NCI-H524 treated with DMSO at 0.1 percent for 48 hours (cell line): ENCODE measurements around the gene STMND1.

ENCODE experiments used
- DNase-seq: peaks from one replicate; lab custom pipeline; 2025; lab: John Stamatoyannopoulos, UW

The STMND1 gene

DNA sequence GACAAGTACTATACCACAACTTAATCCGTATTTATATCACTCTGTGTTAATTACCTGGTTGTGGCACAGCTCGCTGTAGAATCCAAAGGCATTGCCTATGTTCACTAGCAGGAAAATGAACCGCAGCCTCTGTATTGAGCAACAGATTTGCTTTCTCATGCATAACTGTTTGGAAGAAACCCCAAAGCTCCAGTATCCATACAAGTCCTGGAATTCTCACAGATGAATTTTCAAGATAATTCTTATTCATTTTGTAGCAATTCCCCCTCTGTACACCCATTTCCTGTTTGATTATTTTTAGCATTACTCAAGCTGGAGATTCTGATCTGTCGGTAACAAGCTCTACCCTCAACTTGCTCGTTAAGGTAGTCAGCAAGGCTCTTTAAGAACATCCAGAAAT lies 63.5 kb downstream of the STMND1 start:
- DNase-seq: no peak

DNA sequence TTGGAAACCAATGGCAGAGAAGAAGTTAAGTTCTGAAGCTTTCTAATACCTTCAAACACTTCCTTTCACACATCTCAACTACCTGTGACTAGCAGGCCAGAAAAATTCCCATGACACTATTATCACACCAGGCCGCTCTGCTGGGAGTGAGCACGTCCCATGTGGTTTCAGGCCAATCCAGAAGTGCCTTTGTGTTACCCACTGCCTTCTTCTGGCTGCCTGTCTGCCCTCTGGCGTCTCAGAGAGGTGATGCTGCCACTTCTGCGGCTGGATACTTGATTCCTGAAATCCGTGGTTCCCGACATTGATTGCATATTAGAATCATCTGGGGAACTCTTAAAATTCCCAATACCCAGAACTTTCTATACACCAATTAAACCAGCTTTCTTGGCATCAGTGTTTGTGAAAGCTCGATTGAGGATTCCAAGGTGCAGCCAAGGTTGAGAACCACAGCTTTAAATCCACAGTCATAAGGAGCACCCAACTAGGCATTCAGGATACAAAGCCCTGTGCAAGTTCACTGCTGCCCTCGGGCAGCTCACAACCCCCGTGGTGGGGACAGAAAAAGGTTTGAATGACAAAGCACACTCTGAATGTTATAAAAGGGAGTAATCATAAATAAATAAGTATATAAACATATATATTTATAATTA lies 65.6 kb downstream of the STMND1 start:
- peak; percentile 54 for DNase-seq

- no peak for DNase-seq
Observed at GRCh38 chr6:17169291-17169690, 67.4 kb downstream of the STMND1 start.

DNA sequence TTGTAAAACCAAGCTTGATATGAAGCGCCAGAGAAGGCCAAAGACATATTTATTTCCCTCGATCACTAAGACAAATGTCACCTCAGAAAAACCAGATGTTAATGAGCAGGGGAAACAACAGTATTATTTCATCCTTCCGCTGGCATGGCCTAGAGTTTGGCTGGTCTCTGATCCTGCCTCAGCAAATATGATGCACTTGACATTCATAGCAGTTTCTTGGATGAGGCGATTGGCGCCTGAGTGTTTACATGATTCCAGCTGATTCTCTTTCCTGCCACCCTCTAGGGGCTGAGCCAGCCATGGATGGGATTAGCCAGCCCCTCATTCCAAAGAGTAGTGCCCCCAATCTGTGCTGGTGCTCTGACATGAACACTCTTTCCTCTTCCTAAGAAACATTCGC lies 67.9 kb downstream of the STMND1 start:
- no peak for DNase-seq

GRCh38 chr6:17172836-17173470 lies 71.1 kb downstream of the STMND1 start:
- no peak for DNase-seq

- DNase-seq: no peak
Observed at GRCh38 chr6:17178326-17178725, 76.5 kb downstream of the STMND1 start.

DNA sequence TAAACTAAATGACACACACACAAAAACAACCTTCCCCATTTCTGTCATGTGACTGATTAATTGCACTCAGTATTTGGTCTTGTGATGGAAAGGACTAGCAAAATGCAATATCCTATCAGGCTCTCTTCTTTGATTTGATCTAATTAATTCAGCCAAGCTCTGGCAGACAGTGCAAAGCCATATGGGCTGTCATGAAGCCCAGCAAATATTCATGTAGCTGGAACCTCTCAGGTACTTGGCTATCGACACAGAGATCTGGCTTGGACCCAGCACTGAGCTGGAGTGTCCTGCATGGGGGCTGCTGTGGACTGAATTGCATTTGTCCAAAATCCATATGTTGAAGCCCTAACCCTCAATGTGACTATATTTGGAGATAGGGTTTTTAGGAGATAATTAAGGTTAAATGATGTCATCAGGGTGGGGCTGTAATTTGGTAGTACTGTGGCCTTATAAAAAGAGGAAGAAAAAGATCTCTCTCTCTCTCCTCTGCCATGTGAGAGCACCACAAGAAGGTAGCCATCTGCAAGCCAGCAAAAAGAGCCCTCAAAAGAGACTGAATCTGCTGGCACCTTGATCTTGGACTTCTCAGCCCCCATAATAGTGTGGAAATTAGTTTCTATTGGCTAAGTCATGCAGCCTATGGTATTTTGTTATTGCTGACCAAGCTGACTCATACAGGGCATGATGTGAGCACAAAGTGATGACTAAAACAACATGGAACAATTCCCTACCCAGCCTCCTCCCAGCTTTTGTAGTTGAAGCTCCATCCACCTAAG lies 77.1 kb downstream of the STMND1 start:
- peak; percentile 50 for DNase-seq

GRCh38 chr6:17179530-17180073 lies 77.8 kb downstream of the STMND1 start:
- no peak for DNase-seq
